ENCODE measurements around the gene SERPINE1.

SERPINE1 gene

DNA sequence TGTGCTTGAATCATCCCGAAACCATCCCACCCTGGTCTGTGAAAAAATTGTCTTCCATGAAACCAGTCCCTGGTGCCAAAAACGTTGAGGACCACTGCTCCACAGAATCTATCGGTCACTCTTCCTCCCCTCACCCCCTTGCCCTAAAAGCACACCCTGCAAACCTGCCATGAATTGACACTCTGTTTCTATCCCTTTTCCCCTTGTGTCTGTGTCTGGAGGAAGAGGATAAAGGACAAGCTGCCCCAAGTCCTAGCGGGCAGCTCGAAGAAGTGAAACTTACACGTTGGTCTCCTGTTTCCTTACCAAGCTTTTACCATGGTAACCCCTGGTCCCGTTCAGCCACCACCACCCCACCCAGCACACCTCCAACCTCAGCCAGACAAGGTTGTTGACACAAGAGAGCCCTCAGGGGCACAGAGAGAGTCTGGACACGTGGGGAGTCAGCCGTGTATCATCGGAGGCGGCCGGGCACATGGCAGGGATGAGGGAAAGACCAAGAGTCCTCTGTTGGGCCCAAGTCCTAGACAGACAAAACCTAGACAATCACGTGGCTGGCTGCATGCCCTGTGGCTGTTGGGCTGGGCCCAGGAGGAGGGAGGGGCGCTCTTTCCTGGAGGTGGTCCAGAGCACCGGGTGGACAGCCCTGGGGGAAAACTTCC is 784 bp upstream of the SERPINE1 start:
- peak; percentile 94 for DNase-seq (ENCODE audit: low read depth)
- TF ChIP-seq, protein P1, sequence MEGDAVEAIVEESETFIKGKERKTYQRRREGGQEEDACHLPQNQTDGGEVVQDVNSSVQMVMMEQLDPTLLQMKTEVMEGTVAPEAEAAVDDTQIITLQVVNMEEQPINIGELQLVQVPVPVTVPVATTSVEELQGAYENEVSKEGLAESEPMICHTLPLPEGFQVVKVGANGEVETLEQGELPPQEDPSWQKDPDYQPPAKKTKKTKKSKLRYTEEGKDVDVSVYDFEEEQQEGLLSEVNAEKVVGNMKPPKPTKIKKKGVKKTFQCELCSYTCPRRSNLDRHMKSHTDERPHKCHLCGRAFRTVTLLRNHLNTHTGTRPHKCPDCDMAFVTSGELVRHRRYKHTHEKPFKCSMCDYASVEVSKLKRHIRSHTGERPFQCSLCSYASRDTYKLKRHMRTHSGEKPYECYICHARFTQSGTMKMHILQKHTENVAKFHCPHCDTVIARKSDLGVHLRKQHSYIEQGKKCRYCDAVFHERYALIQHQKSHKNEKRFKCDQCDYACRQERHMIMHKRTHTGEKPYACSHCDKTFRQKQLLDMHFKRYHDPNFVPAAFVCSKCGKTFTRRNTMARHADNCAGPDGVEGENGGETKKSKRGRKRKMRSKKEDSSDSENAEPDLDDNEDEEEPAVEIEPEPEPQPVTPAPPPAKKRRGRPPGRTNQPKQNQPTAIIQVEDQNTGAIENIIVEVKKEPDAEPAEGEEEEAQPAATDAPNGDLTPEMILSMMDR (IDR thresholded peaks at IDR 0.05; ENCODE audit: low read length, missing control alignments): peak; percentile 9
- H3K4me3 ChIP-seq (replicated peaks; ENCODE audit: low read depth, low read length): peak overlapping the region; percentile 94

DNA sequence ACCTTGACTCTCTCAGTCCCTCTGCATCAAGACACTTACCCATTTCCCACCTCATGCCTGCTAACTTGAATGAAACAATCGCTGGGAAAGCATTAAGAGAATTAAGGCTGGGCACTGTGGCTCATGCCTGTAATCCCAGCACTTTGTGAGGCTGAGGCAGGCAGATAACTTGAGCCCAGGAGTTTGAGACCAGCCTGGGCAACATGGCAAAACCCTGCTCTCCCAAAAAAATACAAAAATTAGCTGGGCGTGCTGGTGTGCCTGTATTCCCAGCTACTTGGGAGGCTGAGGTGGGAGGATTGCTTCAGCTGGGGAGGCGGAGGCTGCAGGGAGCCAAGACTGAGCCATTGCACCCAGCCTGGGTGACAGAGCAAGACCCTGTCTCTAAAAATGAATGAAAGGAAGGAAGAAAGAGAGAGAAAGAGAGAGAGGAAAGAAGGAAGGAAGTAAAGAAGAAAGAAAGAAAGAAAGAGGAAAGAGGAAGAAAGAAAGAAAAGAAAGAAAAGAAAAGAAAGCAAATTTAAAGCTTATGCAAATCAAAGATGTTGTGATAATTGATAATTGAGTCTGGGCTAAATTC is 646 bp downstream of the SERPINE1 start:
- peak overlapping the region; percentile 94 for H3K4me3 ChIP-seq (replicated peaks; ENCODE audit: low read depth, low read length)

DNA sequence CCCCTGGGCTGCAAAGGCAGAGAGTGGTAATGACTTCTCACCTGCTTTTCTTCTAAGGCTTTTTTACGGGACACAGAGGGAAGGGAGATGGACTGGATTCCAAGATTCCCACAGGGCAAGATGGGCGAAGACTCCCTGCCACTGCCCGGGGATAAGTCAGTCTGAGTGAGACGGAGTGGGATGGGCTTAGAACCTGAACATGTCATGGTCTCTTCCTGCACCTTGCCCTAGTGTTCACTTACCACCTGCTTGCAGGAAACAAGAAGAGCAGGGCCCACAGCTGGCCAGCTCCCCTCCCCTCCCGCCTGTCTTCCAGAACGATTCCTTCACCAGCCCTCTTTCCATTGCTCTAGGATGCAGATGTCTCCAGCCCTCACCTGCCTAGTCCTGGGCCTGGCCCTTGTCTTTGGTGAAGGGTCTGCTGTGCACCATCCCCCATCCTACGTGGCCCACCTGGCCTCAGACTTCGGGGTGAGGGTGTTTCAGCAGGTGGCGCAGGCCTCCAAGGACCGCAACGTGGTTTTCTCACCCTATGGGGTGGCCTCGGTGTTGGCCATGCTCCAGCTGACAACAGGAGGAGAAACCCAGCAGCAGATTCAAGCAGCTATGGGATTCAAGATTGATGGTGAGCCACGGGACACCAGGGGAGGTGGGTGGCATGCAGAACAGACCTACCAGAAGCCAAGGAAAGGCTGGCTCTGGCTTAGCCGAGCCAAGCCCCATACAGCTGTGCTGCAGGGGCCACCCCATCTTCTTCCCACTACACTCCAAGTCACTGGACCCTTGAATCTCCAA is 1.3 kb downstream of the SERPINE1 start:
- peak overlapping the region; percentile 94 for H3K4me3 ChIP-seq (replicated peaks; ENCODE audit: low read depth, low read length)
- TF ChIP-seq, protein P1 (IDR thresholded peaks at IDR 0.05; ENCODE audit: low read length, missing control alignments): no peak
- peak; percentile 66 for DNase-seq (ENCODE audit: low read depth)

More for the DNA sequence above, 646 bp downstream of the SERPINE1 start:
- DNase-seq (ENCODE audit: low read depth): peak; percentile 40
- TF ChIP-seq, protein P1 (IDR thresholded peaks at IDR 0.05; ENCODE audit: low read length, missing control alignments): no peak

DNA sequence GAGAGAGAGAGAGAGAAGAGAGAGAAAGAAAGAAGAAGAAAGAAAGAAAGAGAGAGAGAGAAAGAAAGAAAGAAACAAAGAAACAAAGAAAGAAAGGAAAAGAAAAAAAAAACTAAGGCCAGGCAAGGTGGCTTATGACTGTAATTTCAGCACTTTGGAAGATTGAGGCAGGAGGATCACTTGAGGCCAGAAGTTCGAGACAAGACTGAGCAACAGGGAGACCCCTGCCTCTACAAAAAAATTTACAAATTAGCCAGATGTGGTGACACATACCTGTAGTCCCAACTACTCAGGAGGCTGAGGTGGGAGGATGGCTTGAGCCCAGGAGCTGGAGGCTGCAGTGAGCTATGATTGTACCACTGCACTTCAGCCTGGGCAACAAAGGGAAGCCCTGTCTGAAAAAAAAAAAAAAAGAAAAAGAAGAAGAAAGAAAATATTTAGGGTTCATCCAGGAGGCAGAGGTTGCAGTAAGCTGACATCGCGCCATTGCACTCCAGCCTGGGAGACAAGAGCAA is 2.8 kb downstream of the SERPINE1 start:
- H3K4me3 ChIP-seq (replicated peaks; ENCODE audit: low read depth, low read length): peak overlapping the region; percentile 94
- DNase-seq (ENCODE audit: low read depth): peak; percentile 65
- TF ChIP-seq, protein P1 (IDR thresholded peaks at IDR 0.05; ENCODE audit: low read length, missing control alignments): no peak

DNA sequence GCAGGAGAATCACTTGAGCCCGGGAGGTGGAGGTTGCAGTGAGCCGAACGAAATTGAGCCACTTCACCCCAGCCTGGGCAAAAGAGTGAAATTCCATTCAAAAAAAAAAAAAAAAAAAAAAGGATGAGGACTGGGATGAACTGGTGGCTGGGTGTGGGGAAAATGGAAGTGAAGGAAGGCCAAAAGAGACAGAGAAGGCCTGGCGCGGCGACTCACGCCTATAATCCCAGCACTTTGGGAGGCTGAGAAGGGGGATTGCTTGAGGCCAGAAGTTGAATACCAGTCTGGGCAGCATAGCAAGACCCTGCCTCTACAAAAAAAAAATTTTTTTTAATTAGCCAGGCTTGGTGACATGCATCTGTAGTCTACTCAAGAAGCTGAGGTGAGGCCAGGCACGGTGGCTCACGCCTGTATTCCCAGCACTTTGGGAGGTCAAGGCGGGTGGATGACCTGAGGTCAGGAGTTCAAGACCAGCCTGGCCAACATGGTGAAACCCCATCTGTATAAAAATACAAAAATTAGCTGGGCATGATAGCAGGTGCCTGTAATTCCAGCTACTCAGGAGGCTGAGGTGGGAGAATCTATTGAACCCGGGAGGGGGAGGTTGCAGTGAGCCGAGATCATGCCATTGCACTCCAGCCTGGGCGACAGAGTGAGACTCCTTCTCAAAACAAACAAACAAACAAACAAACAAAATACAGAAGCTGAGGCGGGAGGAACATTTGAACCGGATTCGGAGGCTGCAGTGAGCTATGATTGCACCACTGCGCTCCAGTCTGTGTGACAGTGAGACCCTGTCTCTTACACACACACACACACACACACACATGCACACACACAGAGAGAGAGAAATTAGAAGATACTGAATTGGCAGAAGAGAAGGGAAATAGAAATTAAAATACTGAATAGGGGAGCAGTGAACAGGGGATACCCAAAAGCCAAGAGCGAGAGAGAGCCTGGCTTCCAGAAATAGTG is 6.0 kb downstream of the SERPINE1 start:
- peak; percentile 64 for DNase-seq (ENCODE audit: low read depth)
- peak overlapping the region; percentile 42 for H3K4me3 ChIP-seq (replicated peaks; ENCODE audit: low read depth, low read length)

DNA sequence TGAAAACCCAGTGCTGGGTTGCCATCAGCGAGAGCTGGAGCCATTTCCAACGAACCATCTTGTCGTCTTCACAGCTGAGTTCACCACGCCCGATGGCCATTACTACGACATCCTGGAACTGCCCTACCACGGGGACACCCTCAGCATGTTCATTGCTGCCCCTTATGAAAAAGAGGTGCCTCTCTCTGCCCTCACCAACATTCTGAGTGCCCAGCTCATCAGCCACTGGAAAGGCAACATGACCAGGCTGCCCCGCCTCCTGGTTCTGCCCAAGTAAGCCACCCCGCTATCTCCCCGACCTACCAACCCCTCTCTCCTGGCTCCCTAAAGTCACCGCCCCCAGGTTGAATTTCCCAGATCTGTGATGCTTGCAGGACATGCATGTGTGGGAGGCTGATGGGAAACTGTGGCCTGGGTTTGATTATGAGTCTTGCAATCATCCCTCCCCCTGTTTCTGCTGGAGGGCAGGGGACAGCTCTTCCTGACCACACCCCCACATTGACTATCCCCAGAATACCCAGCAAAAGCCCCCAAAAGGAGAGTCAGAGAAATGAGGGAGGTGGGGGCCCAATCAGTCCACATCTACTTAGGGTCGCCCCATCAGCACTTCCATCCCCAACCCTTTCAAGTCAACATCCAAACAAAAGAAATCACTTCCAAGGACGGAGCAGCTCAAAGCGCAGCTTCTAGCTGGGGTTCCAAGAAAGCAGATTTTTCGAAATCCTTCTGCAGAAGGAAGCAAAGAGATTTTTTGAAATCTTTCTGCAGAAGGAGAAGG is 6.9 kb downstream of the SERPINE1 start:
- peak overlapping the region; percentile 42 for H3K4me3 ChIP-seq (replicated peaks; ENCODE audit: low read depth, low read length)
- peak; percentile 70 for DNase-seq (ENCODE audit: low read depth)
- TF ChIP-seq, protein P1 (IDR thresholded peaks at IDR 0.05; ENCODE audit: low read length, missing control alignments): no peak

Measured in fibroblast of pulmonary artery (primary cell).